Measurements from ENCODE around the gene PRAME. TPM values are rescaled to one million over a fixed set of nuclear protein-coding genes. Genes with fewer than 3 reads are reported as not detected.

Gene PRAME
- total and polyA plus RNA-seq, 8 donors, result not detected

DNA sequence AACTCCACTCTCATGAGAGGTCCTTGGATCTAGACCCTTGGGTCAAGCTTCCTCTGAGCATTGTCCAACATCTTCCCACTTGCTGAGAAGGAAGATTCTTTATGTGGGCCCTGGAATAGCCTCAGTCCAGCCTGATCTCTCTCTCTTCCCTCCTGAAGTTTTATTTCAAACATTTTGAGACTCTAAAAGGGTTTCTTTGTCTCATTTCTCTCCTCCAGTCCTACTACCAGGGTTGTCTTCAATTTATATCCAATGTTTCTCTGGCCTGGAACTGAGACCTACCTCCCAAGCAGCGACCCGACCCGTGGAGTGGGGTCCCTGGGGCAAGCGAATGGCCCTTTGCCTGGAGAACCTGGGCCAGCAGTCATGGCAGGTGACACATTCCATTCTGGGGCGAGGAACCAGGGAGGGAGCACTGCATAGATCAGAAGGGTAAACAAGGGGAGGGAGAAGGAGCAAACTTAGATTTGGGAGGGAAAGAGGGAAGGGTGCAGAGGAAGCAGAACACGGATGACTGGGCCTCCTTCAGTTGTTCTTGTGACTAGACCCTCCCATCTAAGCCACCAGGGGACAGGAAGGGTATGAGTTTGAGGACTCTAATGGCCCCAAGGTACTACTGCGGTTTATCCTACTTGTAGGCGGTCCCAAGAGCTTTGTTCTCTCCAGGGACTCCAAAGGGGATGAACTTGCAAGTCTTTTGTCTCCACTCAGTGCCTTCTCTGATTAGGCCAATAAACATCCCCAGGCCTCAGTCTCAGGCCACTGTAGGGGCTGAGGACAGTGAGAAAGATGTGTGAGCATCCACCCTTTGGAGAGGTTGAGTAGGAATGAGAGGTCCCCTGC lies 14.2 kb upstream of the PRAME start:
- ATAC-seq (no peak), DNase-seq (no peak)
- Histone ChIP-seq H3K27me3 (peaks cover 0 to 24% of the 10 kb centered on the region in 2 donors), H3K36me3 (no peaks in the 10 kb centered on the region), H3K4me3 (no peak overlapping the region), H3K27ac (no peak overlapping the region), H3K9me3 (no peaks in the 10 kb centered on the region), H3K4me1 (no peaks in the 10 kb centered on the region)
- TF ChIP-seq CTCF (IDR thresholded peaks at IDR 0.05), result no peak
- intact Hi-C loops (cut with DNase I), result no loop called here

DNA sequence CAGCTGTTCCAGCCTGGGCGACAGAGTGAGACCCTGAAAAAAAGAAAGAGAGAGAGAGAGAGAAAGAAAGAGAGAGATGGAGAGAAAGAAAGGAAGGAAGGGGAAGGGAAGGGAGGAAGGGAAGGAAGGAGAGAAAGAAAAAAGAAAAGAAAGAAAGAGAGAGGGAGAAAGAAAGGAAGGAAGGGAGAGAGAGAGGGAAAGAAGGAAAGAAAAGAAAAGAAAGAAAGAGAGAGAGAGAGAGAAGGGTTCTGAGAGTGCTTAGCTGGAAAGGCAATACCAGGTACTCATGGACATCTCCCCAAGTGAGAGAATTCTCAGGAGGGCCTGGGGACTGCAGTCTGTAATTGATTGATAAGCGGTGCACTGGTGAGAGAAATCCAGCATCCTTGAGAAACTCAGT lies 12.8 kb upstream of the PRAME start:
- Histone ChIP-seq H3K27me3 (peaks cover 0 to 36% of the 10 kb centered on the region in 2 donors), H3K4me3 (no peak overlapping the region), H3K9me3 (no peaks in the 10 kb centered on the region), H3K4me1 (no peaks in the 10 kb centered on the region), H3K27ac (no peak overlapping the region), H3K36me3 (no peaks in the 10 kb centered on the region)
- no peak for TF ChIP-seq CTCF (IDR thresholded peaks at IDR 0.05)
- DNase-seq (no peak), ATAC-seq (no peak)
- intact Hi-C loops (cut with DNase I), result no loop called here

DNA sequence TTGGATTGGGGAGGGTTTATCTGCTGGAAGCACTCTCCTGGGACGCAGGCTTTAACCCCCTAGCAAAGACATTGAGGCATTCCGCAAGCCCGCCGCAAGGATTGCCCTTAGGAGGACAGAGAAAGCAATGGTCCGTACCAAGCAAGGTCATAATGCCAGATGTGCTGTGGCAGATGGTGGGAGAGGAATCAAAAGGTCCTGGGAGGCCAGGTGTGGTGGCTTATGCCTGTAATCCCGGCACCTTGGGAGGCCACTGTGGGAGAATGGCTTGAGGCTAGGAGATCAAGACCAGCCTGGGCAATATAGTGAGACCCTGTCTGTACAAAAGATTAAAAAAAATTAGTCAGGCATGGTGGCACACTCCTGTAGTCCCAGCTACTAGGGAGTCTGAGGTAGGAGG lies 12.4 kb upstream of the PRAME start:
- DNase-seq, result no peak
- H3K27me3 ChIP-seq, result peaks cover 0 to 36% of the 10 kb centered on the region in 2 donors
- no peaks in the 10 kb centered on the region for H3K36me3 ChIP-seq
- no peaks in the 10 kb centered on the region for H3K9me3 ChIP-seq
- no peak overlapping the region for H3K27ac ChIP-seq
- H3K4me3 ChIP-seq, result no peak overlapping the region
- no peak for ATAC-seq
- H3K4me1 ChIP-seq, result no peaks in the 10 kb centered on the region
- intact Hi-C loops (cut with DNase I), result no loop called here
- no peak for TF ChIP-seq CTCF (IDR thresholded peaks at IDR 0.05)

DNA sequence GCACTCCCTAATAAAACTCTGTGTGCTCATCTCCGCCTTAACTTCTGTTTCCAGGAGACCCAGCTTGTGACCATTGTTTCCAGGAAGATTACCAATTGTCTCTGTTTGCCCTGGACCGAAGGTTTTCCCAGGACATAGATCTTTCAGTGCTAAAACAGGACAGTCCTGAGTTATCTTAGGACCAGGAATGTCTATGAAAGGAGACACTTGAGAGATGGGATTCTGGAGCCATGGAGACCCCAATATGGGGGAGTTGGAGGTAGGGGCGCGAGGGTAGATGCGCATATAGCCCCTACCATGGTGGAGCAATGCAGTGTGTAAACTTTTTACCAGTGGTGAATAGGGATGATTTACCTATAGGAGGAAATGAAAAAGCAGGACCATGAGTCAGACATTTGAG lies 10.2 kb upstream of the PRAME start:
- TF ChIP-seq CTCF (IDR thresholded peaks at IDR 0.05), result no peak
- Histone ChIP-seq H3K27me3 (peaks cover 0 to 36% of the 10 kb centered on the region in 2 donors), H3K9me3 (no peaks in the 10 kb centered on the region), H3K4me3 (no peak overlapping the region), H3K36me3 (no peaks in the 10 kb centered on the region), H3K4me1 (no peaks in the 10 kb centered on the region), H3K27ac (no peak overlapping the region)
- intact Hi-C loops (cut with DNase I), result no loop called here
- no peak for ATAC-seq
- no peak for DNase-seq

DNA sequence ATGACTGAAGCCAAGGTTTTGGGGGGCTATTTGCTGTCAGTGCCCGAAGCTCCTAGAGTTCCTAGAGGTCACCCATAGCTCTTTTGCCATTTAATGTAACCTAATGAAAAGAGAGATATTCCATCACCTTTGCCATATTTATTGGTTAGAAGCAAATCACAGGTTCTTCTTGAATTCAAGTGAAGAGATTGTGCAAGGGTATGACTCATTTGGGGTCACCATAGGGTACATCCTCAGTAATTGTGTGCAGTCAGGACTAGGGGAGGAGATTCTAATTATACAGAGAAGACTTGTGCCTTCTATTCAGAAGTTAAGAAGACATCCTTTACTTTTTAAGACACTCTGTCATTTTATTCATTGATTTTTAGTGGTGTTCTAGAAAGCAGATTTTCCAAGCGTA lies 6.9 kb upstream of the PRAME start:
- DNase-seq (no peak), ATAC-seq (no peak)
- intact Hi-C loops (cut with DNase I), result no loop called here
- Histone ChIP-seq H3K27ac (no peak overlapping the region), H3K4me3 (no peak overlapping the region), H3K36me3 (no peaks in the 10 kb centered on the region), H3K27me3 (peaks cover 0 to 31% of the 10 kb centered on the region in 2 donors), H3K9me3 (no peaks in the 10 kb centered on the region), H3K4me1 (no peaks in the 10 kb centered on the region)
- TF ChIP-seq CTCF (IDR thresholded peaks at IDR 0.05), result no peak

All from left lung (tissue), 10 donors.